ENCODE results near the gene SUCLG2. TPM values are rescaled to one million over a fixed set of nuclear protein-coding genes. Genes with fewer than 3 reads are reported as not detected.

SUCLG2 gene
- total RNA-seq, 1 donor from 2014 or later, result 33.8 TPM

DNA sequence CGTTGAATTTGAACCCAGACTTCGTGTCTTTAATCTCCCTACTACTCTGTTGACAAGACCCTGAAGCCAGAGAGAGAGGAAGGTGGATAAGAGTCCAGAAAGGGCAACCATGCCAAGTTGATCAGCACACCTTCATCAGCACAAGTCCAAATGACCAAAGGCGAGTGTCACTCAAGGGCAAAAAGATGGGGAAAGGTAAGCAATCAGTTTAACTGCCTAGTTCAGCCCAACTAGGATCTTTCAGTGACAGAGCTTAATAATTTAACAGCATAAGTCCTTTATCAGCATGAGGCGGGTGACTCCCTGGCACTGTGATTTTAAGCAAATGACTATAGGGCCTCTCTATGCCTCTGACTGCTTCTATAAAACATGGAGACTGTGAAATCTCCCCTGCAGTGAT, 6.2 kb downstream of the SUCLG2 start:
- Mint-ChIP-seq H3K36me3 (ENCODE audit: low read depth, unreplicated experiment) (no peaks in the 10 kb centered on the region), H3K4me1 (ENCODE audit: unreplicated experiment) (peaks cover 9% of the 10 kb centered on the region), H3K27ac (ENCODE audit: unreplicated experiment) (no peak overlapping the region), H3K4me3 (ENCODE audit: unreplicated experiment) (no peak overlapping the region), H3K9me3 (ENCODE audit: unreplicated experiment) (no peaks in the 10 kb centered on the region), H3K27me3 (ENCODE audit: unreplicated experiment) (peaks cover 2% of the 10 kb centered on the region)
- TF ChIP-seq, protein P1, sequence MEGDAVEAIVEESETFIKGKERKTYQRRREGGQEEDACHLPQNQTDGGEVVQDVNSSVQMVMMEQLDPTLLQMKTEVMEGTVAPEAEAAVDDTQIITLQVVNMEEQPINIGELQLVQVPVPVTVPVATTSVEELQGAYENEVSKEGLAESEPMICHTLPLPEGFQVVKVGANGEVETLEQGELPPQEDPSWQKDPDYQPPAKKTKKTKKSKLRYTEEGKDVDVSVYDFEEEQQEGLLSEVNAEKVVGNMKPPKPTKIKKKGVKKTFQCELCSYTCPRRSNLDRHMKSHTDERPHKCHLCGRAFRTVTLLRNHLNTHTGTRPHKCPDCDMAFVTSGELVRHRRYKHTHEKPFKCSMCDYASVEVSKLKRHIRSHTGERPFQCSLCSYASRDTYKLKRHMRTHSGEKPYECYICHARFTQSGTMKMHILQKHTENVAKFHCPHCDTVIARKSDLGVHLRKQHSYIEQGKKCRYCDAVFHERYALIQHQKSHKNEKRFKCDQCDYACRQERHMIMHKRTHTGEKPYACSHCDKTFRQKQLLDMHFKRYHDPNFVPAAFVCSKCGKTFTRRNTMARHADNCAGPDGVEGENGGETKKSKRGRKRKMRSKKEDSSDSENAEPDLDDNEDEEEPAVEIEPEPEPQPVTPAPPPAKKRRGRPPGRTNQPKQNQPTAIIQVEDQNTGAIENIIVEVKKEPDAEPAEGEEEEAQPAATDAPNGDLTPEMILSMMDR (IDR thresholded peaks at IDR 0.05; ENCODE audit: unreplicated experiment), result no peak
- no peak for DNase-seq (ENCODE audit: low spot score)

DNA sequence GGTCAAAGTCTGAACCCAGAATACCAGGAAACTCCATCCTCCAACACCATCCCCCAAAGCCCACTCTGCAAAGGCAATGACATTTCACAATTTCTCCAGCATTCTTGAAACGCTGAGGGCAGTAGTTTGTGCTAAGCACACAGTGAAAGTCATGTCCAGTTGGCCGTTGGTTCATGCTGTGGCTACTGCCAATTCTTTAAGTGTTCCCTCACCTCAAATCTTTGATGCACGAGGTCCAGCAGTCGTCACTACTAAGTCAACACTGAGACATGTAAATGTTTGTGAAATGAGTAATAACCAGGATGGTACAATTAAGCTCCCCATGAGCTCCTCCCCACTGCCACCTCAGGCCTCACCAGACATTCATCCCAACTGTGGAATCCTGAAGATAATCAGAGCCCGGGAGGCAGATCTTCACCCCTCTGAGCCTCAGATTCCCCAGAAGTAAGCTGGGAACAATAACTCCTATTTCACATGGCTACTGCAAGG, 7.0 kb downstream of the SUCLG2 start:
- H3K9me3 Mint-ChIP-seq (ENCODE audit: unreplicated experiment), result no peaks in the 10 kb centered on the region
- TF ChIP-seq, protein P1 (IDR thresholded peaks at IDR 0.05; ENCODE audit: unreplicated experiment), result no peak
- H3K36me3 Mint-ChIP-seq (ENCODE audit: low read depth, unreplicated experiment), result no peaks in the 10 kb centered on the region
- H3K4me3 Mint-ChIP-seq (ENCODE audit: unreplicated experiment), result no peak overlapping the region
- H3K27ac Mint-ChIP-seq (ENCODE audit: unreplicated experiment), result no peak overlapping the region
- H3K27me3 Mint-ChIP-seq (ENCODE audit: unreplicated experiment), result peaks cover 2% of the 10 kb centered on the region
- no peak for DNase-seq (ENCODE audit: low spot score)
- peaks cover 6% of the 10 kb centered on the region for H3K4me1 Mint-ChIP-seq (ENCODE audit: unreplicated experiment)

DNA sequence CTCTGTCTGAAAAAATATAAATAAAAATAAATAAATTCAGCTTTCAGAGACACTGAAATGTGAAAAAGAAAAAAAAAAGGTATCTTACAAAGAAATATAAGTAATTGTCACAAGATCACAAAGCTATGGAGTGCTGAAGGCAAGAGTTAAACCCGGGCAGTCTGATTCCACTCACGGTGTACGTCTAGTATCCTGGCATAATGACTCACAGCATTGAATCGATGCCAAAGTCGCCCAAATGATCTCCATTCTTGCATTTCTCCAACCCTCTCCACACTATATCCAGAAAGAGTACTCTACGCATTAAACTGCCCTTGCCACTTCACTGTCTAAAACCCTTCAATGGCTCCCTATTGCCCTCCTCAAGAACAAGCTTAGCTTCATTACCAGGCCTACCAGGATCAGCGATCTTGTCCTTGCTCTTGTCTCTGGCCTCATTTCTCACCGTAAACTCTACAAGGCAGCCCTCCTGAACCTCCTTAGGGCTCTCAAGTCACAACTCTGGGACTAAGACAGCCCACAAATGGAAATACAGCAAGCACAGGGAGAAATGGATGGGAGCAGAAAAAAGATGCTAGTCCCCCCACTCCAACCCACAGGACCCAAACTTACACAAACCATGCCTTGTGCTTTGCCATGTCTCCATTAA, 7.7 kb downstream of the SUCLG2 start:
- H3K27ac Mint-ChIP-seq (ENCODE audit: unreplicated experiment), result no peak overlapping the region

DNA sequence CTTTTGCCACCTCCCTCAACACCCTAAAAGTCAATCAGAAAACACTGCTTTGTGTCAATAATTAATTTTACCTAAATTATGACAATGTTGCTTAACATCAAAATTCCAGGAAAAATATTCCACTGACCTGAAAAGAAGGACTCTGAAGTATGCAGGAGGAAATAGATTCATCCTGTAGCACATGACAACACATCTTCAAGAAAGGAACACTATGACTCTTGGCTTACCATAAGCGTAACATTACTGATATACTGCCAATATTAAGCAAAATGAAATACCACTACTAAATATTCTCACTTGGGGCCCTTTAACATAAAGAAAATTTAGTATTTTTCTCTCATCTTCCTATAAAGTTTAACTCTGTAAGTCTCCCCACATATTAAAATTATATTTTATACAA, 9.6 kb downstream of the SUCLG2 start:
- Mint-ChIP-seq H3K27ac (ENCODE audit: unreplicated experiment) (peak overlapping the region; percentile 33), H3K27me3 (ENCODE audit: unreplicated experiment) (peaks cover 2% of the 10 kb centered on the region), H3K9me3 (ENCODE audit: unreplicated experiment) (no peaks in the 10 kb centered on the region), H3K4me1 (ENCODE audit: unreplicated experiment) (peaks cover 6% of the 10 kb centered on the region), H3K4me3 (ENCODE audit: unreplicated experiment) (no peak overlapping the region), H3K36me3 (ENCODE audit: low read depth, unreplicated experiment) (no peaks in the 10 kb centered on the region)
- TF ChIP-seq, protein P1 (IDR thresholded peaks at IDR 0.05; ENCODE audit: unreplicated experiment), result no peak
- no peak for DNase-seq (ENCODE audit: low spot score)

More for the DNA sequence above, 7.7 kb downstream of the SUCLG2 start:
- Mint-ChIP-seq H3K9me3 (ENCODE audit: unreplicated experiment) (no peaks in the 10 kb centered on the region), H3K4me3 (ENCODE audit: unreplicated experiment) (no peak overlapping the region), H3K27me3 (ENCODE audit: unreplicated experiment) (peaks cover 2% of the 10 kb centered on the region), H3K4me1 (ENCODE audit: unreplicated experiment) (peaks cover 6% of the 10 kb centered on the region), H3K36me3 (ENCODE audit: low read depth, unreplicated experiment) (no peaks in the 10 kb centered on the region)
- TF ChIP-seq, protein P1 (IDR thresholded peaks at IDR 0.05; ENCODE audit: unreplicated experiment), result no peak
- DNase-seq (ENCODE audit: low spot score), result no peak

DNA sequence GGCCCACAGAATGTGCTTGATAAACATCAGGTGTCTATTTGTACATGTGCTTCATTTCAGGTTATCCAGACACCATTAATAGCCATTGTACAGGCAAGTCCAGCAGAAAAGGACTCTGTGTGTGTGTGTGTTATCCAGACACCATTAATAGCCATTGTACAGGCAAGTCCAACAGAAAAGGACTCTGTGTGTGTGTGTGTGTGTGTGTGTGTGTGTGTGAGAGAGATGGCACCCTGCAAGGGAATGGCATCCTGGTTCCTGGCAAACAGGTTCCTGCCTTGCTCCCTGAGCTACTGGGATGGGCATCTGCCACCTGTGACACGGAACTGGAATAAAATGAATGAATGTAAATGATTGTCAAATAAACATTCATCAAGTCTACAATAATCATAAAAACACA, 11.7 kb downstream of the SUCLG2 start:
- Mint-ChIP-seq H3K9me3 (ENCODE audit: unreplicated experiment) (no peaks in the 10 kb centered on the region), H3K4me3 (ENCODE audit: unreplicated experiment) (no peak overlapping the region), H3K4me1 (ENCODE audit: unreplicated experiment) (peaks cover 6% of the 10 kb centered on the region), H3K27ac (ENCODE audit: unreplicated experiment) (no peak overlapping the region), H3K36me3 (ENCODE audit: low read depth, unreplicated experiment) (no peaks in the 10 kb centered on the region), H3K27me3 (ENCODE audit: unreplicated experiment) (no peaks in the 10 kb centered on the region)
- TF ChIP-seq, protein P1 (IDR thresholded peaks at IDR 0.05; ENCODE audit: unreplicated experiment), result no peak
- no peak for DNase-seq (ENCODE audit: low spot score)

All from endothelial cell (in vitro differentiated cells).